ENCODE results near the gene PRKG1.

The PRKG1 gene

GRCh38 chr10:51462076-51462779, 387.9 kb downstream of the PRKG1 start:
- no peak for DNase-seq

- no peak for DNase-seq
These were observed 394.1 kb downstream of the PRKG1 start for GRCh38 chr10:51468424-51468823.

- no peak for DNase-seq
These were observed 395.4 kb downstream of the PRKG1 start for GRCh38 chr10:51469686-51470085.

GRCh38 chr10:51471271-51471670, 397.0 kb downstream of the PRKG1 start:
- DNase-seq: no peak

- DNase-seq: no peak
These were observed 397.9 kb downstream of the PRKG1 start for GRCh38 chr10:51472154-51472553.

- DNase-seq: no peak
These were observed 405.4 kb downstream of the PRKG1 start for GRCh38 chr10:51479711-51480110.

- DNase-seq: no peak
These were observed 411.4 kb downstream of the PRKG1 start for GRCh38 chr10:51485668-51486067.

- DNase-seq: no peak
These were observed 413.3 kb downstream of the PRKG1 start for GRCh38 chr10:51487576-51487975.

GRCh38 chr10:51488766-51489408, 414.6 kb downstream of the PRKG1 start:
- DNase-seq: no peak

- no peak for DNase-seq
These were observed 424.1 kb downstream of the PRKG1 start for GRCh38 chr10:51498424-51498823.

- no peak for DNase-seq
These were observed 427.1 kb downstream of the PRKG1 start for GRCh38 chr10:51501396-51501795.

- DNase-seq: no peak
These were observed 427.8 kb downstream of the PRKG1 start for GRCh38 chr10:51502124-51502523.

GRCh38 chr10:51503378-51503777, 429.1 kb downstream of the PRKG1 start:
- DNase-seq: no peak

- no peak for DNase-seq
These were observed 433.2 kb downstream of the PRKG1 start for GRCh38 chr10:51507476-51507875.

GRCh38 chr10:51508156-51508555, 433.9 kb downstream of the PRKG1 start:
- DNase-seq: no peak

GRCh38 chr10:51510231-51510630, 435.9 kb downstream of the PRKG1 start:
- DNase-seq: no peak

GRCh38 chr10:51521605-51522004, 447.3 kb downstream of the PRKG1 start:
- DNase-seq: no peak

GRCh38 chr10:51522858-51523257, 448.6 kb downstream of the PRKG1 start:
- DNase-seq: no peak

GRCh38 chr10:51523440-51523839, 449.2 kb downstream of the PRKG1 start:
- no peak for DNase-seq

GRCh38 chr10:51524041-51524440, 449.8 kb downstream of the PRKG1 start:
- no peak for DNase-seq

GRCh38 chr10:51527522-51528219, 453.4 kb downstream of the PRKG1 start:
- DNase-seq: no peak

- DNase-seq: no peak
These were observed 454.2 kb downstream of the PRKG1 start for GRCh38 chr10:51528527-51528926.

GRCh38 chr10:51530541-51530940, 456.3 kb downstream of the PRKG1 start:
- DNase-seq: no peak

GRCh38 chr10:51532044-51532443, 457.8 kb downstream of the PRKG1 start:
- DNase-seq: peak; percentile 2

Data from activated CD4-positive, alpha-beta T cell treated with anti-CD3 and anti-CD28 coated beads, Interleukin-10, Interleukin-2, amounts not matched to agents 100 ng/mL and 50 ng/mL, durations not matched to agents 16 hours and 8 hours (primary cell).